Measurements from ENCODE around the gene LINGO3.
"Not testable (repeated sequence)": the region's sequence is repeated elsewhere in the genome, so short reads cannot be mapped to it uniquely, and the experiment has no call there.

Gene LINGO3

DNA sequence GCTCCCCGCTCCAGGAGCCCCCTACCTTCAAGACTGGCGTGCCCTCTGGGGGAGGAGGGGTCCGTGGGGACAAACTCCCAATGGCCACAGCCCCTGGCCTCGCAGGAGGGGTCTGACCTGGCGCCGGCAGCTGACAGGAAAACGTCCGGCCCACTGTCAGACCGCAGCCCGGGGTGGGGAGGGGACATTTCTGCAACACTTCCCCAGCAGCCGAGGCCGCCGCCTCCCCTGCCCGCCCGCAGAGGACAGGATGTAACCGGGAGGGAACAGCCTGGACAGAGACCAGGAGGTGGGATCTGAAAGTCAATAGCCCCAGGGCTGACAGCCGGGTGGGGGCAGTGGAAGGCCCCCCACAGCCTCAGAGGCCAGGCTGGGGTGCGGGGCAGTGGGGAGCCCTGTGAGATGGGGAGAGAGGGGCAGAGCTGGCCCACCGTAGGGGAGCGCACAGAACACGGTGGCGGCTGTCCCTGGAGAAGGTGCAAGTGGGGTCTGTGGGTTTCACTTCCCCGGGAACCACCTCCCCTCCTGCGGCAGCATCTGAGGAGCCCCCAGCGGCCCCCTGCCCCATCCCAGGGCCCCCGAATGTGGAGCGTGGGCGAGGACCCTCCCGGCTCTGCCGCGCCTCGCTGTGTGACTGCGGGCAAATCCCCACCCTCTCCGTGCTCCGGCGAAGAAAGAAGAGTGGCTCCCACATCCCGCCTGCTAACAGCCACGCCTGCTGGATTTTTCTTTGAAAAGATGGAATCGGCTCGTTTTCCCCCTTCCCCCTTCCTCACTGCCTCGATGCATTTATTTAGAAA is 25.7 kb downstream of the LINGO3 start, which contains the start of gene PEAK3:
Gene PEAK3, minus strand, starts transcription at position 114 of the 800 bp plus-strand sequence. CDS start 1,244 bp downstream, outside the sequence.
- DNase-seq (ENCODE audit: low read depth in 2 of 2): no peak

DNA sequence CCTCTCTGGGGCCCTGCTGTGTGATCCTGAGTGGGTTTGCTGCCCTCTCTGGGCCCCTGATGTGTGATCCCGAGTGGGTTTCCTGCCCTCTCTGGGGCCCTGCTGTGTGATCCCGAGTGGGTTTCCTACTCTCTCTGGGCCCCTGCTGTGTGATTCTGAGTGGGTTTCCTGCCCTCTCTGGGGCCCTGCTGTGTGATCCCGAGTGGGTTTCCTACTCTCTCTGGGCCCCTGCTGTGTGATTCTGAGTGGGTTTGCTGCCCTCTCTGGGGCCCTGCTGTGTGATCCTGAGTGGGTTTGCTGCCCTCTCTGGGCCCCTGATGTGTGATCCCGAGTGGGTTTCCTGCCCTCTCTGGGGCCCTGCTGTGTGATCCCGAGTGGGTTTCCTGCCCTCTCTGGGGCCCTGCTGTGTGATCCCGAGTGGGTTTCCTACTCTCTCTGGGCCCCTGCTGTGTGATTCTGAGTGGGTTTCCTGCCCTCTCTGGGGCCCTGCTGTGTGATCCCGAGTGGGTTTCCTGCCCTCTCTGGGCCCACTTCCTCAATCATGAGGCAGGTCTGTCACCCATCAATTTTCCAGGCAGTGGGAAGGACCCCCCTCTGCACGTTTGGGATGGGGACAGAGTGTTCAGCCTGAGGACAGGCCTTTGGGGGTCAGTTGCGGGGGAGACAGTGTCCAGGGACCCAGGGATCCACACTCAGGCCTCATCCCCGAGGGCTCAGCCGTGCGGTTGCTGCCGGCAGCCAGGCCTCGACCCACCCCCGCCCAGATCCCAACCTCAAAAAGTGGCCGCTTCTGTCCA is 26.5 kb downstream of the LINGO3 start:
- not testable (repeated sequence) for DNase-seq (ENCODE audit: low read depth in 2 of 2)

- no peak for DNase-seq (ENCODE audit: low read depth in 2 of 2)
Measured at GRCh38 chr19:2280633-2281264, 27.2 kb downstream of the LINGO3 start.

DNA sequence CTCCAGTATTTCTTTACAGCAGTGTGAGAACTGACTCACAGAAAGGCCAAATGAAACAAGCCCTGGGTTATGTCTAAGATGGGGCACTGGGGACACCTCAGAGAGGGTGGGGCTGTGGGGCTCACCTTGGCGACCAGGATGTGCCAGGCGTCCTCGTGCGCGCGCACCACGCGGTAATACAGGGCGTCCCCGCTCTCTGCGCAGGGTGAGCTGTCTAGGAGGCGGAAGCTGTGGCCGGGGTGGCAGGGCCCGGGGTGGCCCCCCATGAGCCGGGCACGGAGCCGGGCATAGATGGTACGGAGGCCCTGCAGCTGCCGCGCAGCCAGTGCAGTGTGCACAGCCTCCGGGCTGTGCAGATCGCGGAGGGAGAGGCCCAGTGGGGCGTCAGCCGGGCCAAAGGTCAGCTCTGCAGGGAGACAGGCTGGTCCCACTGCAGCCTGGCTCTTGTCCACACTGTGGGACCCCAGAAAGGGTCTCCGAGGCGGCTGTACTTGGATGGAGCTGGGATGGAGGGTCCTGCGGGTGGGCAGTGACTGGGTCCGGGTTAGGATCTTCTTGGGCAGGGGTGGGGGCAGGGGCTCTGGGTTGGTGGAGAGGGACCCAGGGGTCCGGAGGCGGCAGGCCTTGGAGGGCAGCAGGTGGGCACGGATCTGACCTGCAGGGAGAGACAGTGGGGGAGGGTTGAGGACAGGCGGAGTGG is 29.3 kb downstream of the LINGO3 start:
- DNase-seq (ENCODE audit: low read depth in 2 of 2): no peak

- DNase-seq (ENCODE audit: low read depth in 2 of 2): no peak
Measured at GRCh38 chr19:2277138-2277537, 30.8 kb downstream of the LINGO3 start.

DNA sequence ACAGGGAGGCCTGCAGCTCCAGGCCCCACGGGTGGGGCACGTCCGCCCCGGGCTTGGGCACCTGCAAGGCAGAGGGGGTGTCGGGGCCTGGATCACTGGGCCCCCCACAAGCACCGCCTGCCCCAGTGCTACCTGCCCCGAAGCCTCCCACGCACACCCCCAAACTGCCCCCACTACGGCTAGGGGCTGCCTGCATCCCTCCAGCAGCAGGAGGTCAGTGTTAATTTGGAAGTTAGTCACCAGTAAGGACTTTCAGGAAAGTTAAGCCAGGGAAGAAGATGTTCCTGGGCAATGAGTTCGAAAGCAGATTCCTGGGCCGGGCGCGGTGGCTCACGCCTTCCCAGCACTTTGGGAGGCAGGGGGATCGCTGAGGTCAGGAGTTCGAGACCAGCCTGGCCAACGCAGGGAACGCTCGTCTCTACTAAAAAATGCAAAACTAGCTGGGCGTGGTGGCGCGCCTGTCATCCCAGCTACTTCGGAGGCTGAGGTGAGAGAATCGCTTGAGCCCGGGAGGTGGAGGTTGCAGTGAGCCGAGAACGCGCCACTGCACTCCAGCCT is 31.4 kb downstream of the LINGO3 start:
- no peak for DNase-seq (ENCODE audit: low read depth in 2 of 2)

DNA sequence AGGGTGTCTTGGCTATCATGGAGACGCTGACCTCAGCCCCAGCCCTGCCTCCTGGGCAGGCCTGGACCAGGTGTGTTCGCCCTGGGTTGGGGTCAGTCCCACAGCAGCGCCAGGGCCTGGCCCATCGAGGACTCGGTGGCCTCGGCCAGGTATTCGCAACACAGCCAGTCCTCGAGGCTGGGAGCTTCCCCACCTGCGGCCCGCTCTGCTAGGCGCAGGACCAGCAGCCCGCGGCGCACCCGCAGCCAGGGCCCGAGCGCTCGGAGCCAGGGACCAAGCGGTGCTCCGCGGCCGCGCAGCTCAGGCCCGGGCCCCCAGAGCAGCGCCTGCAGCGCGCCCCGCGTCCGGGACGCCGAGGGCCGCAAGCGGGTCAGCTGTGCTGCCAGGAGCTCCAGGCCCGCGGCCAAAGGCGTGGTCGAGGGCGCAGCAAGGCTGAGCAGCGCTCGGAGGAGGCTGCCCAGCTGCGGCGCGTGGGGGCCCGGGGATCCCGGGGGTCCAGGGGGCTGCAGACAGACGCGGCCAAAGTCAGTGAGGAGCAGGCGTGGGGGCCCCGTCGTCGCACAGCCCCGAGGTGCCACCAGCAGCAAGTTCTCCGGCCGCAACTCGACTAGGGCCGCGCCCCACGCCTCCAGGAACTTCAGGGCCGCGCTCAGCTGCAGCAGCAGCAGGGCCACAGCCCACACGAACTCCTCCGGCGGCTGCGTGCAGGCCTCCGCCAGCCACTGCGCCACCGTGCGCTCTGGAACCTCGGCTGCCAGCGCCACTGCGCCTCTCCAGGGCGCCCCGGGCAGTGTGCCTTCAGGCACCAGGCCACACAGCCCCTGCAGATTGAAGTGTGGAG is 32.1 kb downstream of the LINGO3 start:
- no peak for DNase-seq (ENCODE audit: low read depth in 2 of 2)

DNA sequence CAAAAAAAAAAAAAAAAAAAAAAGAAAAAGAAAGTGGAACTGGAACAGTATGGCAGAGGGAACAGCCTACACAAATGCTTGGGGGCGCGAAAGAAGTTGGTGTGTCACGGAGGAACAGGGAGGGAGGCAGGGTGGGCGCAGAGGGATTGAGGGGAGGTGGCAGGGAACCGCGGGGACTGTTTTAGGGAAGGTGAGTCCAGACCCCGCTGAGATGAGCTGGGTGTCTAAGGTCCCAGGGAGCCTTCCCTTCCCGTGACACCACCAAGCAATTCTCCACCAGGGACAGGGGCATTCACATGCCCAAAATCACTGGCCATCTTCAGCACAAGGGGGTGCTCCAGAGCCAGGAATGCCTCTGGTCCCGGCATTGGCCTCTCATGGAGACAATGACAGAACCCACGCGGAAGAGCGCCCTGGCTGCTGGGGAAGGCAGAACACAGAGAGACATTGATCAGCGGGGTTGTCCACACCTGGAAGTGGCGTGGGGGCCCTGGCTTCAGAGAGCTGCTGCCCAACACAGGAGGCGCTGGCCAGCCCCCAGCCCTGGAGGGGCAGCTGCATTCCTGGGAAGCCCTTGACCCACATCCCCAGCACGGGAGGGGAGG is 32.9 kb downstream of the LINGO3 start:
- no peak for DNase-seq (ENCODE audit: low read depth in 2 of 2)

GRCh38 chr19:2274185-2274711 is 33.7 kb downstream of the LINGO3 start:
- no peak for DNase-seq (ENCODE audit: low read depth in 2 of 2)

DNA sequence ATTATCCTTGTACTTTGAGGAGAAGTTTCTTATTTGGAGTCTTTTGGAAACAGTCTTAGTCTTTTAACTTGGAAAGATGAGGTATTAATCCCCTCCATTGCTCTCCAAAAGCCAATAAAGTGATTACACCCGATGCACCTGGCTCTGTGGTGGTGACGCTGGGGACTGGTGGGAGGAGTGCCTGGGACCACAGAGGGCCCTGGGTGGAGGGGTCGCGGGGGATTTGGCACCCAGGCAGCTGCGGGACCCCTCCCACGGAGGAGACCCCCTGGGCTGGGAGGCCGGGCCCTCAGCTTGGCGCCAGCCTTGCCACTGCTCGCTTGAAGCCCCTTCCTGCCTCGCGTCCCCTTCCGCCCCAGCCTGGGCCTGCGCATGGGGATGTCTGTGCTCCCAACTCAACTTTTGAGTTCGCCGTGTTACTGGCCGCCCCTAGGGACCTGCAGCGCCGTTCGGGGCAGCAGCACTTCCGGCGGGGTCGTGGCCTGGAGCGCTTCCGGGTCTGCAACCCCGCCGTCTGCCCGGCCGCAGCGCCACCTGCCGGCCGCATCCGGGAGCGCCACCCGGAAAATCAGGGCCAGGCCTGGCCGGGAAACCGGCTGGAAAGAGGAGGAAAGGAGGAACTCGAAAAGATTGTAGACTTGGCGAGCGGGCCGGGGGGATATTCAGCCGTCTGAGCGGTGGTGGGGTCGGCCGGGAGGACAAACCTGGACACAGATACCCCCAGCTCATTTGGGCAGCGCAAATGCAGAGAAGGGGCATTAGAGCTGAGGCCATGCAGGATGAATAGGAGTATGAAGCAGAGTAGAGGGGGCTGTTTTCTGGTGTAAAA is 34.4 kb downstream of the LINGO3 start:
- no peak for DNase-seq (ENCODE audit: low read depth in 2 of 2)

DNA sequence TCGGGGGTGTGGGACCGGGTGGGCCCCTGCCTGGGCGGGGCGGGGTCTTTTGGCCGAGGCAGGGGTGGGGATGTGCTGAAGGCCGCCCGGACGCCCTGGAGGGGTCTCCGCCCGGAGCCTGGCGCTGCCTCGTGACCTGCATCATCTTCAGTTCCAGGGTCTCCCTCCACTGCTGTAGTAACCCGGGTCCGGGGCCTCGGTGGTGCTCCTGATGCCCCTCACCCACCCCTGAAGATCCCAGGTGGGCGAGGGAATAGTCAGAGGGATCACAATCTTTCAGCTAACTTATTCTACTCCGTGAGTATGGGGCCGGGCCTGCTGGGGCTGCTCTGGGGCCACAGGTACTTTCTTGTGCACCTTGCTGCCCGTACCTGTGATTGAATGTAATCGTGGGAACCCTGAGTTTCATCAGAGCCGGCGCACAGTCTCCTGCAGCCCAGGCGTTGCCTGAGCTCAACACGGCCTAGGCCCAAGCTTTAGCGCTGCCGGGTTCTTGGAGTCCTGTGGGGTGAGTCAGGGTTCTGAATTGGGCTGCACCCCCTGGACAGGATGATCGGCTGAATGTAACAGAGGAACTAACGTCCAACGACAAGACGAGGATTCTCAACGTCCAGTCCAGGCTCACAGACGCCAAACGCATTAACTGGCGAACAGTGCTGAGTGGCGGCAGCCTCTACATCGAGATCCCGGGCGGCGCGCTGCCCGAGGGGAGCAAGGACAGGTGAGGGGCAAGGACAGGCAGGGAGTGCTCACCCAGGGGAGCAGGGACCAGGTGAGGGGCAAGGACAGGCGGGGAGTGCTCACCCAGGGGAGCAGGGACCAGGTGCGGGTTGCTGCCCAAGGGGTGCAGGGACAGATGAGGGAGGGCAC is 36.5 kb downstream of the LINGO3 start:
- no peak for DNase-seq (ENCODE audit: low read depth in 2 of 2)

DNA sequence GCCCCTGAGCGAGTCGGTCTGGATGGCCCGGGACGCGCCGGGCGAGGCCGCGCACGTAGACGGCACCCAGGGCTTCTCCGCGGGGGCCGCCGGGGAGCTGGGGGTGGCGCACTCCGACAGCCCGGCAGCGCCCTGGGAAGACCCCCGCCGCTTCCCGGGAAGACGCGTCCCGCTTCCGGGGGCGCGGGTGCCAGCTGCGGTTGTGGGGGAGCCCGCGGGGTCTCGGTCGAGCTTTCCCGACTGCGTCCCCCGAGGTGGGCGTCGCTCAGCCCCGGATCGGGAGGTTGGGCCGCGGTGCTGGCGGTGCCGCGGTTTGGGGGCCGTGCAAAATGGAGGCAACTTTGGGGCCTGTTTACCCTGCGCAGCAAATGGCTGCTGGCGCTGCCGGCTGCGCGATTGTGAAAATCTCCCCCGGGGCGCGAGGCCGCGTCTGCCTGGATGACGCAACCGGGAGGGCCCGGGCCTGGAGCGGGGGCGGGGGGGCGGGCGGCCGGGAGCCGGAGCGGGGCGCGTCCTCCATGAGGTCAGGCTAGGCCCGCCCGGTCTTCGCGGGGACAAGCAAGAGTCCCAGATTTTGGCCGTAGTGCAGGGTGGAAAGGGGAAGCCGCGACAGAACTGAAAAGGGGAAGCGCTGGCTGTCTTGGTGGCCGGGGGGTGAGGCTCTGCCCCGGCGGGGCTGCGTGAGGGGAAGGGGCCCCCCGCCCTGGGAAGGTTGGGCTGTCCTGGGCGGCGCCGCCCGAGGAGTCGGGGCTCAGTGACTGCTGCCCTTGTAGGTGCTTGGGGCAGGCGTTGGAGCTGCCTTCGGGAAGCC is 37.3 kb downstream of the LINGO3 start:
- DNase-seq (ENCODE audit: low read depth in 2 of 2): peak; percentile 61 to 65

DNA sequence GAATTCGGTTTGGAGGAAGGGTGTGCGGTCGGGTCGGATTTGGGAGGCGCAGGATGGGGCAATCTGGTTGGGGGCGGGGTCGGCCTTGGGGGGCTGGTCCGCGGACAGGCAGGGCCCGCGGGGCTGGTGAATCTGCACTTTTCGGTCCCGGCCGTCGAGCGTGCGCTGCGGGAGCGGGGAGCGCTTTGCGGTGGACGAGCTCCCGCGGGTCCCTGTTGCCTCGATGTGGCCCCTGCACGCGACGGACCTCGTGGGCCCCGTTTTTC is 37.9 kb downstream of the LINGO3 start:
- no peak for DNase-seq (ENCODE audit: low read depth in 2 of 2)

- DNase-seq (ENCODE audit: low read depth in 2 of 2): peak; percentile 93 to 94
Measured at GRCh38 chr19:2269244-2270156, 38.5 kb downstream of the LINGO3 start.

DNA sequence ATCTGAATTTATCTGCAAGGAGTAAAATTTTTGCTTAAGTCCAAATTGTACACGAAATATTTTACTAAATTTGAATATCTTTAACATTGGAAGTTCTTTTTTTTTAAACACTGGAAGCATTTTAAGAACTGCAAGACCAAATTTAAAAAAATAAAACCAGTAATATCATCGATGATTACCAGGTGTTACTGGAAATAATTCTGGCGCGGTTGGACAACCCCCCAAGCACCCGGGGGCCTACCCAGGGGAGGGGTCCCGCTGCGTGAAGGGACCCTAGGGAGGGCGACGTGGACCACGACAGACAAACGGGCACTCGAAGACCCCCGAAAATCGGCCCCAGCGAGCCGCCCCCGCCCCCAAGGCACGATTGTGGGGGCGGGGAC is 39.1 kb downstream of the LINGO3 start:
- DNase-seq (ENCODE audit: low read depth in 2 of 2): no peak

DNA sequence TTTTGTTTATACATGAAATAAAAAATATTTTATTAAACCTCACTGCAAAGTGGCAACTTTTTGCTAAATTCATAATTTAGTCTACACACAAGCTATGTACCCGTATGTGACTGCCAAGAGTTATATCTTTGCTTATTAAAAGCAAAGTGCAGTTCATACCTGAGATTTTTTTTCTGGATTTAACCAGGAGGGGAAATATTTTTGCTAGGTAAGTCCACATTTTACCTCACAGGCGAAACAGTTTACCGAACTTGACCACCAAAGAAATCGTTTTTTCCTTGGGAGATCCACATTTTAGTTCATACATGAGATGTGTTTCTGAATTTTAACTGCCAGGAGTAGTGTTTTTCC is 39.5 kb downstream of the LINGO3 start:
- no peak for DNase-seq (ENCODE audit: low read depth in 2 of 2)
